HL-60 (cell line): ENCODE measurements around the gene WDR70.
"Not testable (repeated sequence)": the region's sequence is repeated elsewhere in the genome, so short reads cannot be mapped to it uniquely, and the experiment has no call there.

Experiments used
- DNase-seq, 2 experiments: peaks; one replicate each; pipeline ENCODE4 v3.0.0-alpha.2; 2010 to 2020; ENCODE audit warnings: low read depth in 1 of 2, low spot score in 1 of 2
- H3K27ac ChIP-seq: fragments of 250-450 bp; sonication (Bioruptor Pico); replicated peaks from 2 replicates; pipeline ENCODE4 v1.5.1; 2020; ENCODE audit warnings: mild to moderate bottlenecking, moderate library complexity
- H3K27me3 ChIP-seq: fragments of 250-450 bp; sonication (Bioruptor Pico); 2 replicates; pipeline ENCODE4 v1.5.1; 2021; ENCODE audit warnings: mild to moderate bottlenecking, moderate library complexity; ENCODE audit not compliant: insufficient read depth, poor library complexity, severe bottlenecking
- H3K4me3 ChIP-seq: replicated peaks from 2 replicates; pipeline ENCODE4 v1.5.1; 2011; ENCODE audit warnings: mild to moderate bottlenecking, control low read depth, low read length; ENCODE audit not compliant: insufficient read depth
- GABPA ChIP-seq: IDR thresholded peaks from 2 replicates; pipeline ENCODE4 v1.6.1; 2012; ENCODE audit warnings: low read depth
- POLR2AphosphoS5 ChIP-seq: IDR thresholded peaks from 2 replicates; pipeline ENCODE4 v1.6.1; 2012; ENCODE audit warnings: low read depth
- SPI1 ChIP-seq: IDR thresholded peaks from 2 replicates; pipeline ENCODE4 v1.6.1; 2012; ENCODE audit warnings: low read depth, mild to moderate bottlenecking, borderline replicate concordance
- TF ChIP-seq, protein P1 (sequence below): IDR thresholded peaks from one replicate; pipeline ENCODE4 v1.5.1; 2011; ENCODE audit warnings: low read length, control low read depth, inconsistent platforms; ENCODE audit not compliant: insufficient read depth
- TF ChIP-seq, protein P2 (sequence below): IDR thresholded peaks from 2 replicates; pipeline ENCODE4 v1.6.1; 2012; ENCODE audit warnings: low read depth; ENCODE audit not compliant: insufficient replicate concordance

WDR70 gene

DNA sequence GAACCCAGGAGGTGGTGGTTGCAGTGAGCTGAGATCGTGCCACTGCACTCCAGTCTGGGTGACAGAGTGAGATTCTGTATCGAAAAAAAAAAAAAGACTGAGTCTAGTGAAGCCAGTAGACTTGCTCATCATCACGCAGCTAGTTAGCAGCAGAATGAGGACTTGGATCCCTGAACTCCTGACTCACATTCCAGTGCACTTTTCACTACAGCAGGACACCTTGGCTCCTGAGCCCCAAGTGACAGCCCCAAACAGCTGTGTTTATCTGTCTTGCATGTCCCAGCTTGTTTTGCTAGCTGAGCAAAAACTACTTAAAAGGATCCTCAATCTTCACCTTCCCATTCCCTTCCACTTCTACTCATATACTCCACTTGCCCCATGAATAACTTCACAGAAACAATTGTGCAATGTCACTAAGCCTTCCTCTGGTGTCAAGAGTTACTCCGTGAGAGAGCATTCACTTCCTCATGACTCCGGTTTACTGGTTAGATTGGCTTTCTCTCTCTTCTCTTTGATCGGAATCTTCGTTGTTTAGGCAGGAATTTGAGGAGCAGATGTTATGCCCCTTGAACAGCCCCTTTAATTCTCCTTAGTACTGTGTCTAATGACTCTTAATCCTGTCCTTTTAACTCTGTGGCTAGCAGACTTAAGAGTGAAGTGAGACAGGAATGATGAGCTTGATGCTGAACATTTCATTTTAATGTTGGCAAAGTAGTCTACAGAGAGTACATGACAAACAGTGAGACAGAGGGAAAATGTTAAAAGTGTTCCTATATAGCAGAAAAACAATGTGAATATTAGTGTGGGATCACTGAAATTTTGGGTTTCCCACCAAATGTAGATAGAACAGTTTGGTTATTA is 84.3 kb downstream of the WDR70 start:
- H3K4me3 ChIP-seq, H3K27ac ChIP-seq, H3K27me3 ChIP-seq: not testable (repeated sequence)
- TF ChIP-seq SPI1, result peak; percentile 85
- DNase-seq, result peak; percentile 57 to 75

DNA sequence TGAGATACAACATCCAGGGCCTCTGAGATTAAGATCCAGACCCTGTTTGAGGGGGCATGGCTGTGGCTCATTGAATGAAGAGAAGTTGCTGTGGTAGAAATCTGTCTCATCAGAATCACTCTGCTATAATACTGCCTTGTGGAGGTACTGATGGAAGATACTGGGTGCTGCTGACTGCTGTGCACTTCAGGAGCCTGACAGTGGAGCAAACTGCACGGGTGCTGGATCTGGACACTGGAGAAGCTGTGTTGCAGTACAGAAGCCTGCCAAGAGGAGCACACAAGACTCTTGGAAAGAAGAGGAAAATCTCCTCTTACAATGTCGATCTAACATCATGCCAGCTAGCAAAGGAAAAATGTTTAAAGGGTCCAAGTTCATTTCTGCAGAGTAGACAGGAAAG is 85.5 kb downstream of the WDR70 start:
- H3K27ac ChIP-seq, H3K4me3 ChIP-seq, H3K27me3 ChIP-seq, DNase-seq: not testable (repeated sequence)

DNA sequence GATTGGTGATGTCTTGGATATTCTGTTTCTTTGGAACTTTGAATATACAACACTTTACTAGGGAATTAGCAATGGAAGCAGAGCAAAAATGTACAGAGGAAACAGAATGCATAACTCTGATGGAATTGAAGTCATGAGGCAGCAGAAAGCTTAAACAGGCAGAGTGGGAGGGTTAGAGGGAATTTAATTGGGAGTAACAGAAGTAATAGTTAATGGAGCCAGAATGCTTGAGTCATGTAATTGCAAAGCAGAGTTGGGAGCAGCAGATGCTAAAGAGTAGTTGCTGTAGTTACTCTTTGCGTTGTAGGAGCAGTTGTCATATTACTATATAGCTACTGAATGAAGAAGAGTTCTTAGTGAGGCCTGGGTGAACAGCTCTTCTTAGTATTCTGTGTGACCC is 90.3 kb downstream of the WDR70 start:
- H3K27me3 ChIP-seq, DNase-seq, H3K27ac ChIP-seq, H3K4me3 ChIP-seq: not testable (repeated sequence)

DNA sequence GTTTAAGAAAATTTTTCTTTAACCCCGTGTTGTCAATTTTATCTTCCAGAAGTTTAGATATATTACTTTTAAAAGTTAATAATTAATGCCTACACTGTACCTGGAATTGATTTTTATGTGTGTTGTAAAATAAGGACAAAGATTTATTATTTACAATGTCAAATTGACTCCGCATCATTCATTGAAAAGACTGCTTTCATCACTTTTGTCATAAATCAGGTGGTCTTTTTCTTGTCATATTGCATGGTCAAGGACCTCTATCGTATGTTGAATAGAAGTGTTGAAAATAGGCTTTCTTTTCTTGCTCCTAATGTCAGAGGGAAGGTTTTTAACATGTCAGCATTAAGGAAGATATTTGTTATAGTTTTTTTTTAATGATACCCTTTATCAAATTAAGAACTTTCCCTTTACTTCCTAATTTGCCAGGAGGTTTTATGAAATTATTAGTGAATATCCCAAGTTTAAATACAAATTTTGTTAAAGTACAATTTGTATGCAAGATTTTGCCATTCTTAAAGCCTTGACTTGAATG is 92.6 kb downstream of the WDR70 start:
- no peak for DNase-seq
- no peak overlapping the region for H3K27ac ChIP-seq
- H3K27me3 ChIP-seq, result no peaks in the 10 kb centered on the region
- H3K4me3 ChIP-seq, result no peak overlapping the region
- TF ChIP-seq POLR2AphosphoS5 (no peak), SPI1 (no peak)
- TF ChIP-seq, protein P1, sequence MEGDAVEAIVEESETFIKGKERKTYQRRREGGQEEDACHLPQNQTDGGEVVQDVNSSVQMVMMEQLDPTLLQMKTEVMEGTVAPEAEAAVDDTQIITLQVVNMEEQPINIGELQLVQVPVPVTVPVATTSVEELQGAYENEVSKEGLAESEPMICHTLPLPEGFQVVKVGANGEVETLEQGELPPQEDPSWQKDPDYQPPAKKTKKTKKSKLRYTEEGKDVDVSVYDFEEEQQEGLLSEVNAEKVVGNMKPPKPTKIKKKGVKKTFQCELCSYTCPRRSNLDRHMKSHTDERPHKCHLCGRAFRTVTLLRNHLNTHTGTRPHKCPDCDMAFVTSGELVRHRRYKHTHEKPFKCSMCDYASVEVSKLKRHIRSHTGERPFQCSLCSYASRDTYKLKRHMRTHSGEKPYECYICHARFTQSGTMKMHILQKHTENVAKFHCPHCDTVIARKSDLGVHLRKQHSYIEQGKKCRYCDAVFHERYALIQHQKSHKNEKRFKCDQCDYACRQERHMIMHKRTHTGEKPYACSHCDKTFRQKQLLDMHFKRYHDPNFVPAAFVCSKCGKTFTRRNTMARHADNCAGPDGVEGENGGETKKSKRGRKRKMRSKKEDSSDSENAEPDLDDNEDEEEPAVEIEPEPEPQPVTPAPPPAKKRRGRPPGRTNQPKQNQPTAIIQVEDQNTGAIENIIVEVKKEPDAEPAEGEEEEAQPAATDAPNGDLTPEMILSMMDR, result no peak

DNA sequence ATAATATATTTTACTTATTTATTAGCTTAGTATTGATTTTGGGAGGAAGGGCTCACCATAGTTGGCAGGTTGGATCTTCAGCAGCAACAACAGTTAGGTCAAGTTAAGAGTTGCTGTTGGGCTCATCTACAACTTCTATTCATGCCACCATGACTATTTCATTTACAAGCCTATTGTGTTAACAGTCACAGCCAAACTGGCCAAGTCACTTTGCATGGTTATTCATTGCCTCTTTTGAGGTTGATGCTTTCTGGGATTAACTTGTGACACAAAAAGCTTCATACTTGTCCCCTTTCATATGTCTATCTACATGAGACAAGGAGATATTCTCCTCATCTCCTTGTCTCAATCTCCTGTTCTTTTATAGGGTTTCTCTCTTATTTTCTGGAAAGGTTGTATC is 98.3 kb downstream of the WDR70 start:
- TF ChIP-seq, protein P2, sequence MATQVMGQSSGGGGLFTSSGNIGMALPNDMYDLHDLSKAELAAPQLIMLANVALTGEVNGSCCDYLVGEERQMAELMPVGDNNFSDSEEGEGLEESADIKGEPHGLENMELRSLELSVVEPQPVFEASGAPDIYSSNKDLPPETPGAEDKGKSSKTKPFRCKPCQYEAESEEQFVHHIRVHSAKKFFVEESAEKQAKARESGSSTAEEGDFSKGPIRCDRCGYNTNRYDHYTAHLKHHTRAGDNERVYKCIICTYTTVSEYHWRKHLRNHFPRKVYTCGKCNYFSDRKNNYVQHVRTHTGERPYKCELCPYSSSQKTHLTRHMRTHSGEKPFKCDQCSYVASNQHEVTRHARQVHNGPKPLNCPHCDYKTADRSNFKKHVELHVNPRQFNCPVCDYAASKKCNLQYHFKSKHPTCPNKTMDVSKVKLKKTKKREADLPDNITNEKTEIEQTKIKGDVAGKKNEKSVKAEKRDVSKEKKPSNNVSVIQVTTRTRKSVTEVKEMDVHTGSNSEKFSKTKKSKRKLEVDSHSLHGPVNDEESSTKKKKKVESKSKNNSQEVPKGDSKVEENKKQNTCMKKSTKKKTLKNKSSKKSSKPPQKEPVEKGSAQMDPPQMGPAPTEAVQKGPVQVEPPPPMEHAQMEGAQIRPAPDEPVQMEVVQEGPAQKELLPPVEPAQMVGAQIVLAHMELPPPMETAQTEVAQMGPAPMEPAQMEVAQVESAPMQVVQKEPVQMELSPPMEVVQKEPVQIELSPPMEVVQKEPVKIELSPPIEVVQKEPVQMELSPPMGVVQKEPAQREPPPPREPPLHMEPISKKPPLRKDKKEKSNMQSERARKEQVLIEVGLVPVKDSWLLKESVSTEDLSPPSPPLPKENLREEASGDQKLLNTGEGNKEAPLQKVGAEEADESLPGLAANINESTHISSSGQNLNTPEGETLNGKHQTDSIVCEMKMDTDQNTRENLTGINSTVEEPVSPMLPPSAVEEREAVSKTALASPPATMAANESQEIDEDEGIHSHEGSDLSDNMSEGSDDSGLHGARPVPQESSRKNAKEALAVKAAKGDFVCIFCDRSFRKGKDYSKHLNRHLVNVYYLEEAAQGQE, result no peak
- TF ChIP-seq, protein P1, result no peak
- TF ChIP-seq SPI1, result no peak
- no peak for TF ChIP-seq GABPA
- no peak for TF ChIP-seq POLR2AphosphoS5
- Histone ChIP-seq H3K27ac (no peak overlapping the region), H3K27me3 (no peaks in the 10 kb centered on the region), H3K4me3 (no peak overlapping the region)
- no peak for DNase-seq

DNA sequence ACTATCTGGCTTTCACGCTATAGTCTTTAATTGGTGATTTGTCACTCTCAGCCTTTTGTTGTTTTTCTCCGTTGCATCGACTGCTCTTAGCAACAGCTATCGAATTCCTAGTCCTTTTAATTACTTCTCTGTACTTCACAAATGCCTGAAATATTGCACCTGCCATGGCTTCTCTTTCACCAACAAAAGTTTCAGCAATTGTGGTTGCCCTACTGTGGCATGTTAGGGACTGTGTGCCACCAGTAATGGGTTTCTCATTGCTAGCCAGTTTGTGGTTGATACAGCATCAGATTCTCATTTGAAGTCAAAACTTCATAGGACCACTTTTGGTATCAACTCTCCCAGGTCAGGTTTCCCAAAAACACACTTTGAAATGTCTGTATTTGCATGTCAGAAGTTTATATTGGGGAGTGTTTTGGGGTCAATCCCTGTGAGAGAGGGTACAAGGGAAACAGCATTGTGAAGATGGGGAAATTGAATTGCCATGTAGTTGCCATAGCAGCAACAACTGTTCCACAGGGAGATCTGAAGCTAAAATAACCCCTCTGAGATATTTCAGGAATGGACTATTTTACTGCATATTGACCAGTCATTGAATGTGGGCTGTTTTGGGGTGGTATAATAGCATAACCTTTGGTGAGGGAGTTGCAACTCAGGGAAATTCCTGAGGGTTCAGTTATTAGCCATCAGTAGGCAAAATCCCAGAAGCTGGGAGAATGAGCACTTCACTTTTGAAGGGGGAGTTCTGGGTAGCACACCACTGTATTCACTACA is 99.2 kb downstream of the WDR70 start:
- Histone ChIP-seq H3K27ac (no peak overlapping the region), H3K4me3 (no peak overlapping the region), H3K27me3 (no peaks in the 10 kb centered on the region)
- TF ChIP-seq, protein P2, result no peak
- TF ChIP-seq SPI1 (no peak), GABPA (no peak), POLR2AphosphoS5 (no peak)
- TF ChIP-seq, protein P1, result no peak
- DNase-seq, result no peak
